ENCODE measurements around the gene BBOX1. TPM values are rescaled to one million over a fixed set of nuclear protein-coding genes. Genes with fewer than 3 reads are reported as not detected.

BBOX1 gene
- total and polyA plus RNA-seq, 12 donors = 0.25 TPM; not detected in 11

DNA sequence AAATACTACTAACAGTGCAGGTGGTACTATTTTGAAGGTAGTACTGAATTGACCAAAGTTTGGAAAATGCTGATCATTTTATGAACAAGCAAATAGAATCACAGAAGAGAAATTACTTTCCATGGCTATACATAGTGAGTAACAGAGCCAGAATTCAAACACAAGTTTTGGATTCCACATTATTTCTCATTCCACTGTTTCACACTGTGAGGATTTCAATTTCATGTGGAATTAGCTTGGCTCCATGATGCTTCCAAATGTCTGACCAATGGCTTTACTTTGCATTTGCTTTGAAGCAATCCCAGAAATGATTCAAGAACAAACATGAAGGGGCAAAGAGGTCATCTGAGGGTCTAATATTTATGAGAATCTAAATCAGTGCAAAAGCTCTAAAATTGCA is 98.1 kb downstream of the BBOX1 start:
- Histone ChIP-seq H3K4me3 (no peak overlapping the region), H3K36me3 (no peaks in the 10 kb centered on the region), H3K9me3 (peaks cover 0 to 48% (median 26%) of the 10 kb centered on the region in 11 donors), H3K4me1 (no peaks in the 10 kb centered on the region), H3K27me3 (no peaks in the 10 kb centered on the region), H3K27ac (no peak overlapping the region)
- intact Hi-C loops (cut with DNase I) = no loop called here
- no peak for TF ChIP-seq CTCF (IDR thresholded peaks at IDR 0.05)
- no peak for ATAC-seq
- no peak for DNase-seq

- no peak for TF ChIP-seq CTCF (IDR thresholded peaks at IDR 0.05)
Measured at GRCh38 chr11:27139742-27140367, 99.2 kb downstream of the BBOX1 start.

GRCh38 chr11:27141576-27141975 is 101.0 kb downstream of the BBOX1 start:
- no peak for ATAC-seq
- DNase-seq = no peak
- Histone ChIP-seq H3K4me3 (no peak overlapping the region), H3K4me1 (no peaks in the 10 kb centered on the region), H3K9me3 (peaks cover 0 to 27% (median 11%) of the 10 kb centered on the region in 11 donors), H3K27me3 (no peaks in the 10 kb centered on the region), H3K27ac (no peak overlapping the region), H3K36me3 (no peaks in the 10 kb centered on the region)
- TF ChIP-seq CTCF (IDR thresholded peaks at IDR 0.05) = no peak
- intact Hi-C loops (cut with DNase I) = no loop called here
- WGBS, 2 donors = 98 to 100% methylated on average over 1 of the region's 1 CpG

More at GRCh38 chr11:27139742-27140367, 99.2 kb downstream of the BBOX1 start:
- ATAC-seq = no peak
- no peak overlapping the region for H3K27ac ChIP-seq
- no peak for DNase-seq
- intact Hi-C loops (cut with DNase I) = no loop called here
- no peak overlapping the region for H3K4me3 ChIP-seq
- H3K4me1 ChIP-seq = no peaks in the 10 kb centered on the region
- H3K27me3 ChIP-seq = no peaks in the 10 kb centered on the region
- no peaks in the 10 kb centered on the region for H3K36me3 ChIP-seq
- peaks cover 0 to 44% (median 24%) of the 10 kb centered on the region in 11 donors for H3K9me3 ChIP-seq

- TF ChIP-seq CTCF (IDR thresholded peaks at IDR 0.05) = no peak
- no peaks in the 10 kb centered on the region for H3K27me3 ChIP-seq
- H3K36me3 ChIP-seq = no peaks in the 10 kb centered on the region
- no peaks in the 10 kb centered on the region for H3K4me1 ChIP-seq
- no peak overlapping the region for H3K27ac ChIP-seq
- DNase-seq (no peak), ATAC-seq (no peak)
- intact Hi-C loops (cut with DNase I) = loop anchor here in 1 of 10 donors (5.0 kb wide), 1 partner anchor 1529 kb away; no protein-coding TSS in a partner anchor
- H3K4me3 ChIP-seq = no peak overlapping the region
- WGBS, 2 donors = 94 to 98% methylated on average over 1 of the region's 1 CpG
- no peaks in the 10 kb centered on the region for H3K9me3 ChIP-seq
Measured at GRCh38 chr11:27147916-27148315, 107.3 kb downstream of the BBOX1 start.
